ENCODE measurements around the gene RGS13.
"Not testable (repeated sequence)": the region's sequence is repeated elsewhere in the genome, so short reads cannot be mapped to it uniquely, and the experiment has no call there.

RGS13 gene

DNA sequence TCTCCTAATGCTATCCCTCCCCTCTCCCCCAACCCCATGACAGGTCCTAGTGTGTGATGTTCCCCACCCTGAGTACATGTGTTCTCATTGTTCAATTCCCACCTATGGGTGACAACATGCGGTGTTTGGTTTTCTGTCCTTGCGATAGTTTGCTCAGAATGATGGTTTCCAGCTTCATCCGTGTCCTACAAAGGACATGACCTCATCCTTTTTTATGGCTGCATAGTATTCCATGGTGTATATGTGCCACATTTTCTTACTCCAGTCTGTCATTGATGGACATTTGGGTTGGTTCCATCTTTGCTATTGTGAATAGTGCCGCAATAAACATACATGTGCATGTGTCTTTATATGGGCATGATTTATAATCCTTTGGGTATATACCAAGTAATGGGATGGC is 47.1 kb downstream of the RGS13 start:
- DNase-seq = not testable (repeated sequence)

DNA sequence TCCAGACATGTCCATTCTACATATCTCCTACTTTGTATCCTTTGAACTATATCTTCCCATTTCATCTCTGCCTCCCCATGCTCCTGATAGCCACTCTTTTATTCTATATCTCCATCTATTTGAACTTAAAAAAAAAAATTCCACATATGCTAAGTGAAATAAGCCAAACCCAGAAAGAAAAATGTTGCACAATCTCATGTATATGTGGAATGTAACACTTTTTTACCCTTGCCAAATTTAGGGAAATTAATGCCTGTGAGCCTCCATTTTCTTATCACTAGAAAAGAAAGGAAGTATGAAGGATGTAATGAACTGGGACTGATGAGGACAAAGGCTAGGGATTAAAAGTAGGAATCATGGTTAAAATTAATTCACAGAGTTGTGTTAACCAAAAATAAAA is 53.5 kb downstream of the RGS13 start:
- DNase-seq = no peak

DNA sequence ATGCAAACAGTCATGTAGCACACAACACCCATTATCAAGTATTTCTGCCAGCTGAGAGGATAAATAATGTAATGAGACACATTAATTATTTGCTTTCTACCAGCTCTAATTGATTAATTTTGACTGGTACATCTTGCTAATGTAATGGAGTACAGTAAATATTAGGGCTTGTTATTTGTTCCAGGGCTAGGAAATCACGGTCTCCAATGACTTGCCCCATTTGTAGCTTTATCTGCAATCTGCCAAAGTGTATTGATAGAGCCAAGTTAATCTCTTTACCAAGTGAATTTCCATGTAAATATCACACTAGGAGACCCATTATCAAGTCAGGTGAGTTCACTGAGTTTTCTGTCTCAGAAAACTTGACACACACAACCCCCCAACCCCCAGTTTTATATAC is 55.1 kb downstream of the RGS13 start:
- DNase-seq = no peak

DNA sequence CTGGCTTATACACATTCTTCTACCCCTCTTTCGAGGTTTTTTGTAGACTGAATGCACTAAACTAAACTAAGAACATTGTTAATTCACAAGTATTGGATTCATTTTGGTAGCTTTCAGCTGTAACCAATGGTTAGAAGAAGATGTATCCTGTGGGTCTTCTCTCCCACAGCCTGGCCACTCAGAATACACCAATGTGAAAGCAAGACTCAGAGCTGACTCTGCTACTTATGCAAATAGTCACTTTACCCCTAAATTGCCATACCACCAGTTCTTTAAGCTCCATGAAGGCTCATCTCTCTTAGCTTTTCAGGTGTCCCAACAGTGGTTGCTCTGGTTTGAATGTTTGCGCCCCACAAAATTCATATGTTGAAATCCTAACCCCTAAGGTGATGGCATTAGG is 60.1 kb downstream of the RGS13 start:
- no peak for DNase-seq

DNA sequence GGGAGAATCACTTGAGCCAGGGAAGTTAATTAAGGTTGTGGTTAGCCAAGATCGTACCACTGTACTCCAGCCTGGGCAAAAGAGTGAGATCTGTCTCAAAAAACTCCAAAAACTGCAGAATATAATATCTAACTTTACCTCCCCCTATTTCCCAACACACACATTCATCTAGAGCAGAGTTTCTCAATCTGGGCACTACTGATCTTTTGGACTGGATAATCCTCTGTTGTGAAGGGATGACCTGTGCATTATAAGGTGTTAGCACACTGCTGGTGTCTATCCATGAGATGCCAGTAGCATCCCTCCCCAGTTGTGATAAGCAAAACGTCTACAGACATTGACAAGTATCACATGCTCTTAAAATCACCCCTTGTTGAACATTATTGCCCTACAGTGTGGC is 61.8 kb downstream of the RGS13 start:
- no peak for DNase-seq

DNA sequence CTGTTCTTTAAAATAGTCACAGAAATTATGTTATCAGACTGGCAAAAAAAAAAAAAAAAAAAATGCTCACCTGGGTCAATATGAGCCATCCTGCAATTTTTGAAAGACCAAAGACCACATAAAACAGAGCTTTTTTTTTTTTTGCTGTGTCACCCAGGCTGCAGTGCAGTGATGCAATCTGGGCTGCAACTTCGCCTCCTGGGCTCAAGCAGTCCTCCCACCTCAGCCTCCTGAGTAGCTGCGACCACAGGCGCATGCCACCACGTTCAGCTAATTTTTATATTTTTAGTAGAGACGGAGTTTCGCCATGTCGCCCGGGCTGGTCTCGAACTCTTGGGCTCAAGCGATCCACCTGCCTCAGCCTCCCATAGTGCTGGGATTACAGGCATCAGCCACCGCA is 62.8 kb downstream of the RGS13 start:
- DNase-seq = no peak

DNA sequence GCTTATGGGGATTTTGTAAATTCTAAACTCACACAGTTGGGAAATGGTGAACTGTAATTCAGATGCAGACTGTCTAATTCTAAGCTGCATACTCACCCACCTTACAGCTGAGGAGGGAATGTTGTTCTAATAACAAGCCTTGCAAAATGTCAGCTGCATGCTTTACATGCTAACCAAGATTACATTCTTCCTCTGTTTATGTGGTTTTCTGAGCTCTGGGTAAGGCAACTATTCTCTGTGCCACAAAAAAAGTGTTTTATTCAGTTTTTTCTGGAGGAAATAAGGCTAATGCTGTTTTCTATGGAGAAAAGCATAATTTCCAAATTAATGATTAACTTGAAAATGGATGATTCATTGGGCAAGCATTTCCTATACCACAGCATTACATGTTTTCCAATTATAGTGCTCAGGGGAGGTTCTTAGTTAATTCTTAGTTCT is 64.9 kb downstream of the RGS13 start:
- no peak for DNase-seq

DNA sequence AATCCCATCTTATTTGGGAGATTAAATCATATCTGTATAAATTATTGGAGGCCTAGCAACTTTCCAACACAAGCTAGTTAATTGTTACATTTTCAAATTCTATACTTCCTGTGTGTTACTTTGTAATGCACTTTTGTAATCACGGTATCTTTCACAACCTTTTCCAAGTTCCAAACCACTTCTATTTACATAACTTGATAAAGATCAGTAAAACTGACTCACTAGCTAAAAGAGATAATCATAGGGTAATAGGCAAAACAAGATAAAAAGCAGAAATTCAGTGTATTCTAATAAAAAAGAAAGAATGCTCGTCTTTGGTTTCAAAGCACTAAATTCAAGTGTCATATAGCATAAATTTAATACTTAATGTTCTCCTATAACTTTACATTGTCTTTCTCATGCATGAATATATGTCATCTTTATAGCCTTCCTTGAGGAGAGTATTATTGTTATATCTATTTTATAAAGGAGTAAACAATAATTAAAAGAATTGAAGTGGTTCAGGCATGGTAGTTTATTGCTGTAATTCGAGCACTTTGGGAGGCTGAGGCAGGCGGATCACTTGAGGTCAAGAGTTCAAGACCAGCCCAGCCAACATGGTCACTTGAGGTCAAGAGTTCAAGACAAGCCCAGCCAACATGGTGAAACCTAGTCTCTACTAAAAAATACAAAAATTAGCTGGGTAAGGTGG is 66.4 kb downstream of the RGS13 start:
- no peak for DNase-seq

DNA sequence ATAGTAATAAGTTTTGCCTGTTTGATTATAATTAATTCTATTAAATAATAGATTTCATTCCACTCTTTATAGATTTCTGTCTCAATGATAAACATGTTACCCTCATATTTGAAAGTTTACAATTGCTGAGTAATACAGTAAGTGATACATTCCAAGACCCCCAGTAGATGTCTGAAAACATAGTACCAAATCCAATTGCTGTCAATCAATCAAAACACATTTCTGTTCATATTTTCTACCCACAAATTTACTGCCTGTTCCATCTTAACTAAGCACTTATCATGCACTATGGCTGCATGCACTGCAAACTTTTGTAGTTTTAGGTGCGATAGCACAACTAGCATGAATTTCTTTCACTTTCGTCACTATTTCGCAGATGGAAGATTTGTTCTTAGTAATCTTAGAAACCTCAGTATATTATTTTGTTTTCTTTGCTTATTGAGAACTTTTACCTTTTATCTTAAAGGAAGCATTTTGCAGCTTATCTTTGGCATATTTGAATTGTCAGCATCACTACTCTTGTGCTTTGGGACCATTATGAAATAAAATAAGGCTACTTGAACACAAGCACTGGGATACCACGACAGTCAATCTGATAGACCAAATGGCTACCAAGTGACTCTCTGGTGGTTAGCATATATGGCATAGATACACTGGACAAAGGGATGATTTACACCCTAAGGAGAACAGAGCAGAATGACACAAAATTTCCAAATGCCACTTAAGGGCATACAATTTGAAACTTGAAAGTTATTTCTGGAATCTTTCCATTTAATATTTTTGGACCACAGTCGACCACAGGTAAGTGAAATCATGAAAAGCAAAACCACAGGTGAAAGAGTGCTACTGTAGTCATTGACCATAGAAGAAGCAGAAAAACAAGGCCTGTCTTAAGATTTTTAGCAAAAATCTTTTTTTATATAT is 67.6 kb downstream of the RGS13 start:
- no peak for DNase-seq

DNA sequence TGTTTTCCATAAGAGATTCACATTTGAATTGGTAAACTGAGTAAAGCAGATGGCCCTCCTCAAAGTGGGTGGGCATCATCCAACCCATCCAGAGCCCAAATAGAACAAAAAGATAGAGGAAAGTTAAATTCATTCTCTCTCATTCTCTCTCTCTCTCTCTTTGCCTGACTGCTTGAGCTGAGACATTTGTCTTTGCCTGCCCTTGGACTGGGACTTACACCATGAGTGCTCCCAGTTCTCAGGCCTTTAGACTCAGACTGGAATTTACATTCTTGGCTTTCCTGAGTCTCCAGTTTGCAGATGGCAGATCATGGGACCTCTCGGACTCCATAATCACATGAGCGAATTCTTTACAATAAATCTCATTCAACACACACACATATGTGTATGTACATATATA is 69.6 kb downstream of the RGS13 start:
- DNase-seq = no peak

DNA sequence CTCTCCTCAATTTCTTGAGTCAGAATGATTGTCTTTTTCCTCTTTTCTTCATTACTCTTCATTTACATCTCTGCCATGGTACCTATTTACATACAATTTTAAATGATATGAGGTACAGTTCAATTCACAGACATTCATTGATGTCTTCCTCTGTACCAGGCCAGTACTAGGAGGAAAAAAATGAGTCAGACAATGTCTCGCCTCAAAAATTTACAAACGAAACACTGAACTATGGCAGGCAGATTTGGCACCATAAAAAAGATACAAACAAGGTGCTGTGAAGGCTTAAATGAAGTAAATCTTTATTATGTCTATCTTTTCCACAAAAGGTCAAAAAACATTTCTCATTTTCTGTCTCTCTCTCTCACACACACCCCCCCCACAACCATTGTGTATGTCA is 71.0 kb downstream of the RGS13 start:
- DNase-seq = no peak

DNA sequence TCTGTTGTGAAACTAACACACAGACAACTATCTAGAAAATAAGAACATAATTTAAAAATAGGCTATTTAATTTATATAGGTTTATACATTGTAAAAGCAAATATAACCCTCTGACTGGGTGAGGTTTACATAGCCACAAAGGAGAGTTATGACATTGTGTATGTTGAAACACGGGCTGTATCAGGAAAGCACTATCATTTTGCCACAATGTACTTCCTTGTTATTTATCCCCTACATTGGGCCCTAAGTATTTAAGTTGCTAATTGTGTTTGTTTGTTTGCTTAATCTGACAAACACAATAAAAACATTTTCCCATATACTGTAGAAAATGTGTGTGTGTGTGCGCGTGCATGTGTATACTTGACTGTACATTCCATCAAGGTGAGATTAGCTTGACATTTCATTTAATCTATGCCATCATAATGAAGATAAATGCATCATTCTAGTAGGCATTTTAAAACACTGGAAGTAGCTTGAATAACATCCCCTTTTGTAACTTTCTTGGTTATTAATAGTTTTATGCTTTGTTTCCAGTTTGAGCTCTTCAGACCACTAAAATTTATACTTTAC is 72.1 kb downstream of the RGS13 start:
- DNase-seq = no peak

DNA sequence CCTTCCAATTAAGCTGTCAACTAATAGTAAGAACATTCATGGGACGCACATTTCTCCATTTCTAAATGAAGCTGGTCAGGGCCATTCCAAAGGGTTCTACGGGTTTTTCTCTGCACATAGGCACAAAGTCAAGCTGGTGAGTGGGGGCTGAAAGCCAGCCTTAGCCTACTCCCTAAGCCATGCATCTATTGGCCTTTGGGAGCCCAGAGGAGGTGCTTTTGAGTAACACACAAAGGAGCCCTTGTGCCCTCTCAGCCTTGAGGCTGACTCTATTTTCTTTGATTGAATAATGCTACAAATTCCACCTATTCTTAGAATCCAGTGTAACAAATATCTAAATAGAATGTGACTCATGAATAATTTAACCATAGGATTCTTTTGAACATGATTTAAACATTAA is 73.6 kb downstream of the RGS13 start:
- DNase-seq = no peak
